Fibroblast of skin of left biceps (primary cell): ENCODE data around the gene PRR36.
"Not testable (repeated sequence)": the region's sequence is repeated elsewhere in the genome, so short reads cannot be mapped to it uniquely, and the experiment has no call there.

Experiments
- DNase-seq, 2 experiments: peaks; one replicate each; pipeline ENCODE4 v3.0.0-alpha.2; 2013; ENCODE audit warnings: low read depth in 2 of 2

Gene PRR36

GRCh38 chr19:7860714-7861618, 13.2 kb downstream of the PRR36 start:
- DNase-seq = no peak

- DNase-seq = no peak
Observed at GRCh38 chr19:7859831-7860713, 14.1 kb downstream of the PRR36 start.

GRCh38 chr19:7859087-7859486, 15.1 kb downstream of the PRR36 start:
- not testable (repeated sequence) for DNase-seq

GRCh38 chr19:7858109-7858770, 15.9 kb downstream of the PRR36 start:
- no peak for DNase-seq

GRCh38 chr19:7857727-7858108, 16.5 kb downstream of the PRR36 start:
- no peak for DNase-seq

- no peak for DNase-seq
Observed at GRCh38 chr19:7856679-7857663, 17.2 kb downstream of the PRR36 start.

GRCh38 chr19:7856109-7856591, 18.0 kb downstream of the PRR36 start:
- no peak for DNase-seq

- DNase-seq = no peak
Observed at GRCh38 chr19:7855426-7856108, 18.6 kb downstream of the PRR36 start.

GRCh38 chr19:7853770-7854128, 20.4 kb downstream of the PRR36 start:
- DNase-seq = no peak

- DNase-seq = no peak
Observed at GRCh38 chr19:7852851-7853769, 21.1 kb downstream of the PRR36 start.

- no peak for DNase-seq
Observed at GRCh38 chr19:7851623-7852500, 22.3 kb downstream of the PRR36 start.

GRCh38 chr19:7850945-7851622, 23.1 kb downstream of the PRR36 start:
- no peak for DNase-seq

GRCh38 chr19:7850000-7850813, 24.0 kb downstream of the PRR36 start:
- no peak for DNase-seq

- DNase-seq = no peak
Observed at GRCh38 chr19:7849631-7849999, 24.6 kb downstream of the PRR36 start.

GRCh38 chr19:7848779-7849457, 25.3 kb downstream of the PRR36 start:
- no peak for DNase-seq

GRCh38 chr19:7847664-7848063, 26.5 kb downstream of the PRR36 start:
- DNase-seq = no peak
